ENCODE results near the gene PDE11A. TPM values are rescaled to one million over a fixed set of nuclear protein-coding genes. Genes with fewer than 3 reads are reported as not detected.

PDE11A gene
- total RNA-seq, 4 donors from 2014 or later = 0.82 to 16.2 (median 4.3) TPM

DNA sequence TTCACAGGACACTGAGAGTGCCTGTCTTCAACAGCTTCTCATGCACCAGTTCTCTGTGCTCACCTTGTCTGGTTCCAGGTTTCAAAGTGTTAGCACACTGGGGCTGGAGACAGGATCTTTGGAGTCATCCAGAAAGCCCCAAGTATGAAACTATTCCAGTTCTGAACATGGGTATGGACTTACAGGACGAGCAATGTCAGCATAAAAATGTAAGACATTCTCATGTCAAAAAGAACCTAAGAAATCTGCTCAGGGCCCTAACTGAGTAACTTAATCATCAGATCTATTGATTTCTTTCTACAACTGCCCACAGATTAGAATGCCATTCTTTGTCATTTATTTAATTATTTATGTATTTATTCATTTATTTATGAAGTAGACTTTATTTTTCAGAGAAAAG lies 495.5 kb downstream of the PDE11A start:
- H3K4me3 ChIP-seq = no peak overlapping the region

GRCh38 chr2:177575358-177575757 lies 497.2 kb downstream of the PDE11A start:
- Histone ChIP-seq H3K27ac (no peak overlapping the region), H3K27me3 (no peaks in the 10 kb centered on the region), H3K4me1 (no peaks in the 10 kb centered on the region), H3K36me3 (no peaks in the 10 kb centered on the region), H3K9me3 (no peaks in the 10 kb centered on the region), H3K4me3 (no peak overlapping the region)
- ATAC-seq = no peak
- in situ Hi-C loops (cut with MboI; ENCODE audit: low sequenced_read_pairs in 4 of 4) (no loop called here), intact Hi-C loops (cut with DNase I; ENCODE audit: low total_unique reads) (no loop called here)
- TF ChIP-seq, protein P1, sequence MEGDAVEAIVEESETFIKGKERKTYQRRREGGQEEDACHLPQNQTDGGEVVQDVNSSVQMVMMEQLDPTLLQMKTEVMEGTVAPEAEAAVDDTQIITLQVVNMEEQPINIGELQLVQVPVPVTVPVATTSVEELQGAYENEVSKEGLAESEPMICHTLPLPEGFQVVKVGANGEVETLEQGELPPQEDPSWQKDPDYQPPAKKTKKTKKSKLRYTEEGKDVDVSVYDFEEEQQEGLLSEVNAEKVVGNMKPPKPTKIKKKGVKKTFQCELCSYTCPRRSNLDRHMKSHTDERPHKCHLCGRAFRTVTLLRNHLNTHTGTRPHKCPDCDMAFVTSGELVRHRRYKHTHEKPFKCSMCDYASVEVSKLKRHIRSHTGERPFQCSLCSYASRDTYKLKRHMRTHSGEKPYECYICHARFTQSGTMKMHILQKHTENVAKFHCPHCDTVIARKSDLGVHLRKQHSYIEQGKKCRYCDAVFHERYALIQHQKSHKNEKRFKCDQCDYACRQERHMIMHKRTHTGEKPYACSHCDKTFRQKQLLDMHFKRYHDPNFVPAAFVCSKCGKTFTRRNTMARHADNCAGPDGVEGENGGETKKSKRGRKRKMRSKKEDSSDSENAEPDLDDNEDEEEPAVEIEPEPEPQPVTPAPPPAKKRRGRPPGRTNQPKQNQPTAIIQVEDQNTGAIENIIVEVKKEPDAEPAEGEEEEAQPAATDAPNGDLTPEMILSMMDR (IDR thresholded peaks at IDR 0.05 in 4 of 5, conservative IDR thresholded peaks at IDR 0.05 in 1 of 5) = no peak
- no peak for TF ChIP-seq POLR2A (IDR thresholded peaks at IDR 0.05)
- no peak for DNase-seq

More for the DNA sequence above, 495.5 kb downstream of the PDE11A start:
- H3K27me3 ChIP-seq = no peaks in the 10 kb centered on the region
- H3K9me3 ChIP-seq = no peaks in the 10 kb centered on the region
- no peak for DNase-seq
- intact Hi-C loops (cut with DNase I; ENCODE audit: low total_unique reads) = no loop called here
- H3K4me1 ChIP-seq = no peaks in the 10 kb centered on the region
- no peaks in the 10 kb centered on the region for H3K36me3 ChIP-seq
- TF ChIP-seq POLR2A (IDR thresholded peaks at IDR 0.05) = no peak
- TF ChIP-seq, protein P1 (IDR thresholded peaks at IDR 0.05 in 4 of 5, conservative IDR thresholded peaks at IDR 0.05 in 1 of 5) = no peak
- no peak for ATAC-seq
- in situ Hi-C loops (cut with MboI; ENCODE audit: low sequenced_read_pairs in 4 of 4) = no loop called here
- no peak overlapping the region for H3K27ac ChIP-seq

- intact Hi-C loops (cut with DNase I; ENCODE audit: low total_unique reads) = no loop called here
- no peak for DNase-seq
- H3K4me3 ChIP-seq = no peak overlapping the region
- H3K9me3 ChIP-seq = no peaks in the 10 kb centered on the region
- H3K27me3 ChIP-seq = no peaks in the 10 kb centered on the region
- TF ChIP-seq, protein P1 (IDR thresholded peaks at IDR 0.05 in 4 of 5, conservative IDR thresholded peaks at IDR 0.05 in 1 of 5) = no peak
- no peak for TF ChIP-seq POLR2A (IDR thresholded peaks at IDR 0.05)
- no peaks in the 10 kb centered on the region for H3K4me1 ChIP-seq
- H3K36me3 ChIP-seq = no peaks in the 10 kb centered on the region
- in situ Hi-C loops (cut with MboI; ENCODE audit: low sequenced_read_pairs in 4 of 4) = no loop called here
- no peak overlapping the region for H3K27ac ChIP-seq
- ATAC-seq = no peak
Measured at GRCh38 chr2:177574356-177574755, 498.2 kb downstream of the PDE11A start.

Other genes starting within 250 kb of the PDE11A start
- 1 to 10 TPM; 2.0 to 8.1 (median 5.5) TPM for gene RBM45, start 39.7 kb upstream of the PDE11A start, total RNA-seq
- 10 to 100 TPM; 11.6 to 51.1 (median 40.7) TPM for gene OSBPL6, start 121.7 kb upstream of the PDE11A start, total RNA-seq